ENCODE measurements around the gene MBLAC2.

The MBLAC2 gene

GRCh38 chr5:90461288-90461687 lies 13.3 kb downstream of the MBLAC2 start:
- DNase-seq (ENCODE audit: low read depth), result no peak

- peak; percentile 40 for DNase-seq (ENCODE audit: low read depth)
These were observed 27.6 kb downstream of the MBLAC2 start for GRCh38 chr5:90446961-90447360.

- no peak for DNase-seq (ENCODE audit: low read depth)
These were observed 33.9 kb downstream of the MBLAC2 start for GRCh38 chr5:90440644-90441043.

GRCh38 chr5:90438100-90438499 lies 36.5 kb downstream of the MBLAC2 start:
- DNase-seq (ENCODE audit: low read depth), result no peak

GRCh38 chr5:90437663-90438062 lies 36.9 kb downstream of the MBLAC2 start:
- DNase-seq (ENCODE audit: low read depth), result no peak

- DNase-seq (ENCODE audit: low read depth), result peak; percentile 9
These were observed 40.4 kb downstream of the MBLAC2 start for GRCh38 chr5:90434116-90434714.

- DNase-seq (ENCODE audit: low read depth), result no peak
These were observed 50.3 kb downstream of the MBLAC2 start for GRCh38 chr5:90424245-90424644.

- DNase-seq (ENCODE audit: low read depth), result no peak
These were observed 53.4 kb downstream of the MBLAC2 start for GRCh38 chr5:90421136-90421535.

GRCh38 chr5:90418214-90418613 lies 56.4 kb downstream of the MBLAC2 start:
- no peak for DNase-seq (ENCODE audit: low read depth)

GRCh38 chr5:90410178-90410762 lies 64.3 kb downstream of the MBLAC2 start:
- no peak for DNase-seq (ENCODE audit: low read depth)

GRCh38 chr5:90409318-90410177 lies 65.0 kb downstream of the MBLAC2 start, which contains the start of gene CETN3:
Gene CETN3 (minus strand): TSS chr5:90409756. CDS start chr5:90409661, 95 bp downstream.
- peak; percentile 93 for DNase-seq (ENCODE audit: low read depth)

GRCh38 chr5:90408571-90409317 lies 65.8 kb downstream of the MBLAC2 start:
- no peak for DNase-seq (ENCODE audit: low read depth)

All from GM04504 (cell line).